Measurements from ENCODE around the gene RMI2.

RMI2 gene

DNA sequence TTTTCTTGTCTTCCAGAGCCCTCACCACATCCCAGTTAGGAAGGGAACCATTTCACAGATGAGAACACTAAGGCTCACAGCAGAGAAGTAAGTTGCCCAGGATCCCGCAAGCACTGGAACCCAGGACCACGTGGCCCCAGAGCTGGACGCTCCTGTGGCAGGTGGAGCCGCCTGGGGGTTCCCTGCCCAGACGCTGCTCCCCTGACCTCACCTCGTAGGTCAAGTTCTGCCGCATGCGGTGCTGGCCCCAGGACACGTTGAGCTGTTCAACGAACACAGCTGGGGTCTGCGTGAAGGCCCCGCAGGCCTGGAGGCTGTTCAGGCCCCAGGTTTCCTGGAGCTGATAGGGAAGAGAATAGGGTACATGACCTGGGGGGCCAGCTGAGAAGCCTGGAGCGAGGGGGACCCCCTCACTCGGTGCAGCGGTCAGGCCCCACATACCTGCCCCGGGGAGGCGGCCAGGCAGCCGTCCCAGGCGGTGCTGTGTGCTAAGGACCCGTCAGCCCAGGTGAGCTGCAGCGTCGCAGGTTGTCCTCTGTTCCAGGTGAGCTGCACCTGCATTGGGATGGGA lies 54.1 kb downstream of the RMI2 start:
- no peak for DNase-seq (ENCODE audit: low read depth)

DNA sequence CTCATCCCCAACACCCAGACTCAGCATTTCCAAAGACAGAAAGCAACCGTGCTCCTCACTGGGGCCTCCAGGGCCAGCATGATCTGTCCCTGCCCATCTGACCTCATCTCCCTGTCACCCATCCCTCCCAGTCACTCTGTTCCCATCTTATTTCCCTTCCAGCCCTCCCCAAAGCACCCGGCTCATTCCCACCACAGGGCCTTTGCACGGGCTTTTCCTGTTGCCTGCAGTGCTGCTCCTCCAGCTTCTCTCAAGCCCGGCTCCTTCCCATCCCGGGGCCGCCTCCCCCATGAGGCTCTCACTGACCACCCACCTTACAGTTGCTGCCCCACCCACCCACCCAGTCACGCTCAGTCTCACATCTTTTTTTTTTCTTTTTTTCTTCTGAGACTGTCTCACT lies 54.8 kb downstream of the RMI2 start:
- no peak for DNase-seq (ENCODE audit: low read depth)
